ENCODE data around the gene NR6A1.

The NR6A1 gene

GRCh38 chr9:124483481-124483880 is 287.6 kb downstream of the NR6A1 start:
- H3K4me3 ChIP-seq (ENCODE audit: low read depth, low read length), result no peak overlapping the region
- DNase-seq (ENCODE audit: low read depth, low spot score), result no peak
- in situ Hi-C loops (cut with HindIII; ENCODE audit: low sequenced_read_pairs), result no loop called here
- TF ChIP-seq CTCF (IDR thresholded peaks at IDR 0.05; ENCODE audit: low read depth, low read length), result no peak

GRCh38 chr9:124482431-124483031 is 288.6 kb downstream of the NR6A1 start:
- in situ Hi-C loops (cut with HindIII; ENCODE audit: low sequenced_read_pairs), result no loop called here
- TF ChIP-seq CTCF (IDR thresholded peaks at IDR 0.05; ENCODE audit: low read depth, low read length), result no peak
- no peak overlapping the region for H3K4me3 ChIP-seq (ENCODE audit: low read depth, low read length)
- DNase-seq (ENCODE audit: low read depth, low spot score), result no peak

GRCh38 chr9:124481115-124481514 is 290.0 kb downstream of the NR6A1 start:
- in situ Hi-C loops (cut with HindIII; ENCODE audit: low sequenced_read_pairs), result no loop called here
- TF ChIP-seq CTCF (IDR thresholded peaks at IDR 0.05; ENCODE audit: low read depth, low read length), result no peak
- no peak for DNase-seq (ENCODE audit: low read depth, low spot score)
- no peak overlapping the region for H3K4me3 ChIP-seq (ENCODE audit: low read depth, low read length)

- DNase-seq (ENCODE audit: low read depth, low spot score), result peak; percentile 6
- no peak overlapping the region for H3K4me3 ChIP-seq (ENCODE audit: low read depth, low read length)
- TF ChIP-seq CTCF (IDR thresholded peaks at IDR 0.05; ENCODE audit: low read depth, low read length), result peak; percentile 57
- in situ Hi-C loops (cut with HindIII; ENCODE audit: low sequenced_read_pairs), result no loop called here
Measured at GRCh38 chr9:124480621-124480981, 290.5 kb downstream of the NR6A1 start.

- no peak for DNase-seq (ENCODE audit: low read depth, low spot score)
- H3K4me3 ChIP-seq (ENCODE audit: low read depth, low read length), result no peak overlapping the region
- no peak for TF ChIP-seq CTCF (IDR thresholded peaks at IDR 0.05; ENCODE audit: low read depth, low read length)
- in situ Hi-C loops (cut with HindIII; ENCODE audit: low sequenced_read_pairs), result no loop called here
Measured at GRCh38 chr9:124479947-124480620, 291.0 kb downstream of the NR6A1 start.

GRCh38 chr9:124479371-124479770 is 291.7 kb downstream of the NR6A1 start:
- no peak for DNase-seq (ENCODE audit: low read depth, low spot score)
- no peak overlapping the region for H3K4me3 ChIP-seq (ENCODE audit: low read depth, low read length)
- no peak for TF ChIP-seq CTCF (IDR thresholded peaks at IDR 0.05; ENCODE audit: low read depth, low read length)
- in situ Hi-C loops (cut with HindIII; ENCODE audit: low sequenced_read_pairs), result no loop called here
